ENCODE data around the gene RBMS1.
"Not testable (repeated sequence)": the region's sequence is repeated elsewhere in the genome, so short reads cannot be mapped to it uniquely, and the experiment has no call there.

GRCh38 chr2:160488289-160488688 is 5.3 kb downstream of the RBMS1 start:
- not testable (repeated sequence) for TF ChIP-seq EZH2 (optimal IDR thresholded peaks at IDR 0.05; ENCODE audit: low read depth, low read length); CTCF (IDR thresholded peaks at IDR 0.05; ENCODE audit: low read length); EZH2phosphoT487 (IDR thresholded peaks at IDR 0.05; ENCODE audit: low read length)

All from MM.1S (cell line).